ENCODE measurements around the gene HS6ST1.

DNA sequence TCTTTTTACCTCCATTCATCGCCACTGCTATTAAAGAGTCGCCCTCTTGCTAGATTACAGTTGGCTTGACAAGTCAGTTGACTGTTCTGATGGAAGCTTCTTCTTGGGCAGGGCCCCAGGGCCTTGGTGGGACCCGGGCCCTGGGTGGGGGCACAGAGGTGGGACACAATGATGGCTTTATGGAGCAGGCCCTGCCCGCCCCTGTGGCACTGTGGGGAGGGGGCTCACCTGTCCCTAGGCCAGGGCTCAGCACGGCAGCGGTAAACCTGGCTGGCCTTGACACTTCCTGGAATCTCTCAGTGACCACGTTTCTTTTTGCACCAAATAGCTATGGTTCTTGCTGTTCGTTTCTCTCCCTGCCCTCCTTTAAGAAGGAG is 4.9 kb upstream of the HS6ST1 start:
- TF ChIP-seq CTCF (conservative IDR thresholded peaks at IDR 0.05; ENCODE audit: low read length) (no peak), EZH2phosphoT487 (IDR thresholded peaks at IDR 0.05; ENCODE audit: borderline replicate concordance, low read depth, low read length) (no peak)
